Activated CD4-positive, alpha-beta T cell treated with anti-CD3 and anti-CD28 coated beads, Interleukin-2, amount 50 U/mL, for 24 hours (primary cell): Measurements from ENCODE around the gene DNASE1L1.
A peak's percentile ranks its signal among the peaks of the same experiment; 100 is the strongest.

ENCODE experiments used
- DNase-seq, 2 donors: peaks; one replicate each; pipeline ENCODE4 v3.0.0-alpha.2; 2020; ENCODE audit warnings: low read depth in 1 of 2, low spot score in 1 of 2

The DNASE1L1 gene

GRCh38 chrX:154409222-154409871 is at the start of gene DNASE1L1:
TSS of gene DNASE1L1 (minus strand) at chrX:154409254. CDS start at chrX:154405568, 3,686 bp downstream.
- no peak for DNase-seq

GRCh38 chrX:154458116-154458953 is 49.3 kb upstream of the DNASE1L1 start, which contains the start of gene PLXNA3:
TSS of gene PLXNA3 (plus strand) at chrX:154458281. CDS start at chrX:154460184, 1,903 bp downstream.
- DNase-seq, result peak; percentile 27 to 44

- no peak for DNase-seq
These were observed 48.5 kb upstream of the DNASE1L1 start for GRCh38 chrX:154457491-154458115.

- no peak for DNase-seq
These were observed 43.8 kb upstream of the DNASE1L1 start for GRCh38 chrX:154452823-154453222.

- DNase-seq, result no peak
These were observed 41.3 kb upstream of the DNASE1L1 start for GRCh38 chrX:154450312-154450711.

GRCh38 chrX:154449618-154450017 is 40.6 kb upstream of the DNASE1L1 start:
- no peak for DNase-seq

- DNase-seq, result no peak
These were observed 39.4 kb upstream of the DNASE1L1 start for GRCh38 chrX:154448484-154448883.

- no peak for DNase-seq
These were observed 37.4 kb upstream of the DNASE1L1 start for GRCh38 chrX:154446430-154446829.

- DNase-seq, result no peak
These were observed 36.7 kb upstream of the DNASE1L1 start for GRCh38 chrX:154445776-154446175.

- DNase-seq, result no peak
These were observed 35.7 kb upstream of the DNASE1L1 start for GRCh38 chrX:154444755-154445246.

GRCh38 chrX:154443992-154444754 is 35.1 kb upstream of the DNASE1L1 start, which contains the start of gene FAM50A:
TSS of gene FAM50A (plus strand) at chrX:154444141. CDS start at chrX:154444236, 95 bp downstream.
- peak in 1 of 2 donors; percentile 51 for DNase-seq

- no peak for DNase-seq
These were observed 34.4 kb upstream of the DNASE1L1 start for GRCh38 chrX:154443479-154443910.

GRCh38 chrX:154441984-154442707 is 33.1 kb upstream of the DNASE1L1 start:
- DNase-seq, result no peak

GRCh38 chrX:154441564-154441963 is 32.5 kb upstream of the DNASE1L1 start:
- no peak for DNase-seq

- DNase-seq, result no peak
These were observed 31.7 kb upstream of the DNASE1L1 start for GRCh38 chrX:154440623-154441357.

- no peak for DNase-seq
These were observed 30.8 kb upstream of the DNASE1L1 start for GRCh38 chrX:154439841-154440240.

- DNase-seq, result no peak
These were observed 29.2 kb upstream of the DNASE1L1 start for GRCh38 chrX:154437971-154438893.
